Endothelial cell (in vitro differentiated cells): Measurements from ENCODE around the gene ZNF580. TPM values are rescaled to one million over a fixed set of nuclear protein-coding genes. Genes with fewer than 3 reads are reported as not detected.
A peak's percentile ranks its signal among the peaks of the same experiment; 100 is the strongest.

Experiments
- DNase-seq: peaks from one replicate; pipeline ENCODE4 v3.0.0; 2021; ENCODE audit warnings: low spot score
- H3K27ac Mint-ChIP-seq: one replicate; pipeline ENCODE4 v1.8.0; 2021; ENCODE audit warnings: mixed read lengths, inconsistent platforms; ENCODE audit not compliant: unreplicated experiment
- H3K27me3 Mint-ChIP-seq: one replicate; pipeline ENCODE4 v1.8.0; 2021; ENCODE audit warnings: mild to moderate bottlenecking, moderate library complexity, mixed read lengths, inconsistent platforms; ENCODE audit not compliant: unreplicated experiment
- H3K36me3 Mint-ChIP-seq: one replicate; pipeline ENCODE4 v1.8.0; 2021; ENCODE audit warnings: mild to moderate bottlenecking, low read depth, mixed read lengths, inconsistent platforms; ENCODE audit not compliant: unreplicated experiment
- H3K4me1 Mint-ChIP-seq: one replicate; pipeline ENCODE4 v1.8.0; 2021; ENCODE audit warnings: mild to moderate bottlenecking, mixed read lengths, inconsistent platforms; ENCODE audit not compliant: unreplicated experiment
- H3K4me3 Mint-ChIP-seq: one replicate; pipeline ENCODE4 v1.8.0; 2021; ENCODE audit warnings: mild to moderate bottlenecking, mixed read lengths, inconsistent platforms; ENCODE audit not compliant: unreplicated experiment
- H3K9me3 Mint-ChIP-seq: one replicate; pipeline ENCODE4 v1.8.0; 2021; ENCODE audit warnings: mixed read lengths, inconsistent platforms; ENCODE audit not compliant: unreplicated experiment
- CTCF ChIP-seq: fragments of 200-600 bp; sonication (generic); IDR thresholded peaks from one replicate; pipeline ENCODE4 v1.5.0; 2021; ENCODE audit warnings: antibody characterized with exemption; ENCODE audit not compliant: unreplicated experiment
- total RNA-seq: library from RNA; stranded (reverse); fragmentation: NEBNext Ultra II Directional; extraction: Animal tissue kit (Norgen Biotek cat#: 25700); gene quantifications from one replicate; pipeline ENCODE4 v1.2.1, GENCODE V29; 2021; ENCODE audit not compliant: unreplicated experiment

Gene ZNF580
- total RNA-seq, 1 donor from 2014 or later: 34.0 TPM

DNA sequence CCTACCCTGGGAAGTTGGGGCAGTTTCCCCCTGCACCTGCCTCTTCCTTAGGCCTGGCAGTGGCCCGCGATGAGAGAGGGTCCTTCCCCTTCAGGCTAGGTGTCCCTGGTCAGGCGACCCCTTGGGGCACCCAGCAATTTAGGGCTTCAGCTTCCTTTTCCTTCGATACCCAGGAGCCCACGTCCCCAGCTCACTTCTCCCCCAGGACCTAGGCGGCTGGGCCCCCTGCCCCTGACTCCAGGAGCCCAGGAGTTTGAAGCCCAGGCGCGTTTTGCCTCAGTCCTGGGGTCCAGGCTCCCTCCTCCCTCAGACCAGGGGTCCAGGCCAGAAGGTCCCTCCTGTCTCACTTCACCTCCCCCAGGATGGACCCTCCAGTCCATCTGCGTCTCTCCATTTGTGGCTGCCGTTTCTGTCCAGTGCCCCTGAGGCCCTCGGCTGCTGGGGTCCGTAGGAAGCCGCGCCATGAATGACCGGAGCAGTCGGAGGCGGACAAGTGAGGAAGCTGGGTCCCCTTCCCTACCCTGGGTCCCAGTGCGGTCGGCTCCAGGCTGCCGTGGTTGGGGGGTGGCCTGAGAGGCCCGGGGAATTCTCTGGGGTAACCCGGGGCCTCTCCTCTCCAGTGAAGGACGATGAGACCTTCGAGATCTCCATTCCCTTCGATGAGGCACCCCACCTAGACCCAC is 7.9 kb downstream of the ZNF580 start:
- Mint-ChIP-seq H3K4me1 (peaks cover 15% of the 10 kb centered on the region), H3K9me3 (no peaks in the 10 kb centered on the region), H3K4me3 (peak overlapping the region; percentile 88), H3K36me3 (peaks cover 12% of the 10 kb centered on the region), H3K27ac (no peak overlapping the region), H3K27me3 (peaks cover 32% of the 10 kb centered on the region)
- no peak for DNase-seq
- no peak for TF ChIP-seq CTCF

- no peak for TF ChIP-seq CTCF
- peaks cover 20% of the 10 kb centered on the region for H3K4me1 Mint-ChIP-seq
- peak overlapping the region; percentile 42 for H3K27ac Mint-ChIP-seq
- peaks cover 15% of the 10 kb centered on the region for H3K36me3 Mint-ChIP-seq
- H3K27me3 Mint-ChIP-seq: peaks cover 36% of the 10 kb centered on the region
- DNase-seq: no peak
- H3K9me3 Mint-ChIP-seq: no peaks in the 10 kb centered on the region
- peak overlapping the region; percentile 88 for H3K4me3 Mint-ChIP-seq
Observed at GRCh38 chr19:55649268-55650125, 8.7 kb downstream of the ZNF580 start.

DNA sequence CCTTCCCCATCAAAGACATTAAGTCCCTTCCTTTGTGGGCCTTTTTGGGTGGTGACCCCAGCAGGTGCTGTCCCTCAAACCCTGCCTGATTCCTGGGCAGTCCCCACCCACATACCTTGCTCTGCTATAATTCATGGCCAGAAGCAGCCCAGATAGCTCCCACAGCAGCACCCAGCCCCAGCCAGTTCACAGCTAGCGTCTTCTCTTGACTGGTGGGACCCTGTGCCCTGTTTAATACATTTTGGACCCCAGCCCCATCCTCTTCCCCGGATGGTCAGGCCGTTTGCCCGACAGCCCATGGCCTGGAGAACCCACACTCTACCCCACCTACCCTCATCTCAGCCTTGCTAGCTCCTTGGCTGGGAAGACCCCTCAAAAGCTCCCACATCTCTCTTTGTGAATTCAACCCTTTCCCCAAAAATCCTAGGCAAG is 9.3 kb downstream of the ZNF580 start:
- no peak for TF ChIP-seq CTCF
- Mint-ChIP-seq H3K9me3 (no peaks in the 10 kb centered on the region), H3K4me1 (peaks cover 21% of the 10 kb centered on the region), H3K27me3 (peaks cover 37% of the 10 kb centered on the region), H3K27ac (peak overlapping the region; percentile 42), H3K4me3 (peak overlapping the region; percentile 44), H3K36me3 (peaks cover 16% of the 10 kb centered on the region)
- DNase-seq: no peak

- no peak for DNase-seq
- H3K27ac Mint-ChIP-seq: no peak overlapping the region
- H3K27me3 Mint-ChIP-seq: peaks cover 36% of the 10 kb centered on the region
- TF ChIP-seq CTCF: no peak
- peak overlapping the region; percentile 51 for H3K4me3 Mint-ChIP-seq
- H3K9me3 Mint-ChIP-seq: no peaks in the 10 kb centered on the region
- H3K36me3 Mint-ChIP-seq: peaks cover 14% of the 10 kb centered on the region
- H3K4me1 Mint-ChIP-seq: peaks cover 21% of the 10 kb centered on the region
Observed at GRCh38 chr19:55650602-55651230, 9.9 kb downstream of the ZNF580 start.
